GM21737 (cell line): Measurements from ENCODE around the gene PPP1R8.
"Not testable (repeated sequence)": the region's sequence is repeated elsewhere in the genome, so short reads cannot be mapped to it uniquely, and the experiment has no call there.

ENCODE experiments used
- ATAC-seq: cut with Tn5 transposase; IDR thresholded peaks from one replicate; pipeline ENCODE4 v1.9.1; 2021; ENCODE audit warnings: mild to moderate bottlenecking, moderate library complexity; ENCODE audit not compliant: unreplicated experiment

Gene PPP1R8

DNA sequence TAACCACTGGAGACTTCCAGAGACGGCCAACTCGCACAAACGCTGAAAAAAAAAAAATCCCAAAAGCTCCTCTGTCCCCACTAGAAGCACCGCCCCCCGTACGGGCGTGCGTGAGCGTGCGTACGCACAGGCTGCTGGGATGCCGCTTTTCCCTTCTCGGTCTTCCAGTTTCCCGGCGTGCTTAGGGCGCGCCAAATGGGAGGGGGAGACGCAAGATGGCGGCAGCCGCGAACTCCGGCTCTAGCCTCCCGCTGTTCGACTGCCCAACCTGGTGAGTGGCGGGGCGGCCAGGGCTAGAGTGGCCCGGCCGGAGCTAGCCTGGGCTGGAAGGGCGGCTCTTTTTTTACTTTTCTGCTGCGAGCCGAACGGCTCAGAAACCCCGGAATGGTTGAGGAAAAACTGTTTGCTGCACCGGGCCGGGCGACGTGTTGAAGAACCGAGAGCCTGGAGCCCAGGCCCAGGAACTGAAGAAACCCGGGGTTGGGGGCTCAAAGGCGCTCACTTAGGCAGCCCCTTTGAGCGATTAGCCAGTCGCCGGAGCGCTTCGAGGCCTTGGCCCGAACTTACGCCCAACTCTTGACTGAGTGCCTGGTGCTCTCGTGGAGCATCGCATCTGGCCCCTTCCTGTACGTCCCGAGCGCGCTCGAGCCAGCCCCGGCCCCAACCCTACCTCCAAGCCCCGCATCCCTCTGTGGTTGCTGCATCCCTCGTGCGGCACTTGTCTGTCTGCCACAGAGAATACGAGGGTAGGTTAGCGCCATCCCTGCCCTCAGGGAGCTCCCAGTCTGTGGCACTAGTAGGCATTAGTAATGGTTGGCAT is at the start of gene PPP1R8:
Gene PPP1R8, plus strand, starts transcription at position 162 of the 820 bp plus-strand sequence. Its CDS starts 54 bp downstream, at position 216.
- peak; percentile 91 for ATAC-seq

- ATAC-seq, result no peak
Measured at GRCh38 chr1:27782950-27783349, 47.6 kb upstream of the PPP1R8 start.

DNA sequence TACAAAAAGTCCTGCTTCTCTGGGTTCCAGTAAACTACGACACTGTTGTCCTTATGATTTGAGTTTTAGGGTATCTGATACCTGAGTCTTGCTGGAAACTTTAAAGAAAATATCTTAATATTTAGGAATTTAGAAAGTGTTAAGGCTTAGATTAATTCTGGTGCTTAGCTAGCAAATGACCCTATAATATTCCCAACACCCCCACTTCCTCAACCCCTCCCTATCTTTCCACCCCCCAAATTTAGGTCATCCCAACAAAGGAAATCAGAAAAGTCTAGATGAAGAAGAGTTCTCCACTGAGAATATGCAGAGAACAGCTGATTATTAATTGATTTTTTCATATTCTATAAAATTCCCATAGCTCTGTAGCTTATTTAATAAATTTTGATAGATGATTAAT is 45.9 kb upstream of the PPP1R8 start:
- ATAC-seq, result no peak

- no peak for ATAC-seq
Measured at GRCh38 chr1:27785781-27786455, 44.7 kb upstream of the PPP1R8 start.

- no peak for ATAC-seq
Measured at GRCh38 chr1:27787895-27788294, 42.7 kb upstream of the PPP1R8 start.

DNA sequence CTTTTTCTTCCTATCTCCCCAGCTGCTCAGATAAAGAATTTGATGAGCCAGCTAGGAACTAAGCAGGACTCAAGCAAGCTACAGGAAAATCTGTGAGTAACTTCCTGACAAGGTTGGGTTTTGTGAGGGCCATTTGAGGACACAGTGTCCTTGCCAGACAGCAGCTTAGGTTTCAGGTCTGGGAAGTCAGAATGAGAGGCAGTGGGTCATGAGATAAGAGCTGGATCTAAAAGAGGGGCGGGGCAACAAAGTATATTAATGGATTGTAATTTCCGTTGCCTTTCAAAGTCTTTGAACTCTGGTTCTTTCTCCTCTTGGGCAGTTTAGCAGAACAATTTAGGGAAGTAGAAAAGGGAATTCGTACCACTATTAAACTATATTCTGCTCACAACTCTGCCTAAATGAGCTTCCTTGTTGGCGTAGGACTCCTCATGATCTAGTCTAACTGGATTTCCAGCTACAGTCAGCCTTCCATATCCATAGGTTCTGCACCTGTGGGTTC is 41.0 kb upstream of the PPP1R8 start:
- ATAC-seq, result no peak

- ATAC-seq, result not testable (repeated sequence)
Measured at GRCh38 chr1:27790270-27790669, 40.3 kb upstream of the PPP1R8 start.

DNA sequence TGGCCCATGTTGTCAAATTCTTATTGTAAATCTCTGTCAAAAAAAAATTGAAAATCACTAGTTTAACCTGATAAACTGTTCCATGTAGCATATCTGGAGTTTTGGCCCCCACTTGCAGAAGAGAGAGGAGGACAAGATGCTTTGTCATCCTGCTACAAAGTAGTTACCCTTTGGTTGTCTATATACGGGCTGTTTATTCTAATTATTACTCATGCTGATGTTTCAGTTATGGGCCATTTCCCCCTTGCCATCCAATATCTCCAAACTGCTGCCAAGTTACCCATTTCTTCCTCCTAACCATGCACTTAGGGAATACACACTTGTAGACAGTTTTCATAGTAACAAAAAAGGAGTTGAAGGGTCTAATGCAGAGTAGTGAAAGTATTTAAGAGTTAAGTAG is 35.0 kb upstream of the PPP1R8 start:
- no peak for ATAC-seq

DNA sequence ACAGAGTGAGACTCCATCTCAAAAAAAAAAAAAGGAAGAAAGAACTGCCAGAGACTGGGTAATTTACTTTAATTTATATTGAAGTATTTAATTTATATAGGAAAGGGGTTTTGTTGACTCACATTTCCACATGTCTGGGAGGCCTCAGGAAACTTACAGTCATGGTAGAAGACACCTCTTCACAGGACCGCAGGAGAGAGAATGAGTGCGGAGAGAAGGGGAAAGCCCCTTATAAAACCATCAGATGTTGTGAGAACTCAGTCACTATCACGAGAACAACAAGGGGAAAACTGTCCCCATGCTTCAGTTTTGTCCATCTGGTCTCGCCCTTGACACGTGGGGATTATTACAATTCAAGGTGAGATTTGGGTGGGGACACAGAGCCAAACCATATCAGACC is 25.8 kb upstream of the PPP1R8 start:
- ATAC-seq, result no peak

- no peak for ATAC-seq
Measured at GRCh38 chr1:27806758-27807157, 23.8 kb upstream of the PPP1R8 start.

DNA sequence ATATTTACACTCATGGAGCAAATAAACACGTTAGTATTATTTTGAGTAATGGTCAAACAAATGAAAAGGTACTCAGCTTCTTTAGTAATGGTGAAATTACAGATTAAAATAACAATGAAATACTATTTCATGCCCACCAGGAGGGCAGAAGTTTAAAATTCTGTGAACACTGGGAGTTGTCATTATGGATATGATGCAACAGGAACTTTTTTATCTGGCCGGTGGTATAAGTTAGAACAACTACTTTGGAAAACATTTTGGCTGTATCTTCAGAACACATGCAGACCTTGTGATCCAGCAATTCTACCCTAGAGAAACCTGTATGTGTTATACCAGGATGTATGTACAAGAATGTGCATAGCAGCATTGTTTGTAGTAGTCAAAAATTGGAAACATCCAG is 23.2 kb upstream of the PPP1R8 start:
- no peak for ATAC-seq

GRCh38 chr1:27808131-27808530 is 22.5 kb upstream of the PPP1R8 start:
- ATAC-seq, result not testable (repeated sequence)

DNA sequence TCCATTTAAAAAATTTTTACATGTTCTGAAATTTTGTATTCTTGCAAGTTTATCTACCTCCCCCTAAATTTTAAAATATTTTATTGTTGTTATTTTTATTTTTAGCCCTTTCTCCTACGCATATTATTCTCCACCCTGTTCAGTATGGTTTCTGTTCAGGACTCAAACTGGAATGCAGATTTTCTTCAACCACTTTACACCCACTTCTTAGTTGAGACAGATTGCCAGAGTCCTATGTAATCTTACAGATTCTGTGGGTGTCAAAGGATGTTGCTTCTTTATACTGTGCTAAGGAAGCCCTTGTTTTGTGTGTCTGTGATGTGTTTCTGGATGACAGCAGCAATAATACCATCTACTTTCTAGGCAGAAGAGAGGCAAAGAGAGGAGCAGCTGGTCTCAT is 20.7 kb upstream of the PPP1R8 start:
- ATAC-seq, result no peak

GRCh38 chr1:27811741-27812500 is 18.7 kb upstream of the PPP1R8 start:
- no peak for ATAC-seq

GRCh38 chr1:27816921-27817630 is 13.5 kb upstream of the PPP1R8 start:
- ATAC-seq, result no peak

- no peak for ATAC-seq
Measured at GRCh38 chr1:27821761-27822315, 8.7 kb upstream of the PPP1R8 start.

DNA sequence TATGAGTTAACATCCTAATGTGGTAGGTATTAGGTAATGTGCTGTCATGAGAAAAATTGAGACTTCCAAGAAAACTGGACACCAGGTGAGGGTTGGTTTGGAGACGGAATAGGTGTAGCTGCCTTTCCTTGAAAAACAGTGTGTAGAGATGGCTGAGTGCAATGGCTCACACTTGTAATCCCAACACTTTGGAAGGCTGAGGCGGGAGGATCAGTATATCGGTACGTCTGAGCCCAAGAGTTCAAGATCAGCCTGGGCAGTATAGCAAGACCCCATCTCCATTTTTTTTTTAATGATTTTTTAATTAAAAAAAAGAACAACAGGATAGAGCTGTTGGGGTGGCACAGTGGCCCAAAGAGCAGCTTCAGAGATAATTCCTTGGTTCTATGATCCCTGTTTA is 6.8 kb upstream of the PPP1R8 start:
- ATAC-seq, result no peak

DNA sequence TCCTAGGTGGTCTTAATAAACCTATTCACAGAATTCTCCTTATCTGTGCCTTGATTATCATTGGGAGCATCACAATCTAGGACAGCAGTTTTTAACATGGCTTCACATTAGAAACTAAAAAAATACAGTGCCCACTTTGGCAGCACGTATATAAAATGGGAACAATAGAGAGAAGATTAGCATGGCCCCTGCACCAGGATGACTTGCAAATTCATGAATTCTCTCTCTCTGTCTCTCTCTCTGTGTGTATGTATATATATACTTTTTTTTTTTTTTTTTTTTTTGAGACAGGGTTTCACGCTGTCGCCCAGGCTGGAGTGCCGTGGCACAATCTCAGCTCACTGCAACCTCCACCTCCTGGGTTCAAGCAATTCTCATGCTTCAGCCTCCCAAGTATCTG is 6.2 kb upstream of the PPP1R8 start:
- ATAC-seq, result no peak

- ATAC-seq, result not testable (repeated sequence)
Measured at GRCh38 chr1:27829339-27829960, 1.1 kb upstream of the PPP1R8 start.
